Stimulated activated CD4-positive, alpha-beta T cell treated with anti-CD3 and anti-CD28 coated beads, Interleukin-12 subunit alpha, Interleukin-12 subunit beta, amount 100 ng/mL, for 48 hours (primary cell): ENCODE results near the gene NR2F1.
"Not testable (repeated sequence)": the region's sequence is repeated elsewhere in the genome, so short reads cannot be mapped to it uniquely, and the experiment has no call there.

Experiments
- DNase-seq, 3 donors: peaks; one replicate each; pipeline ENCODE4 v3.0.0-alpha.2; 2020; ENCODE audit warnings: low read depth in 2 of 3, low spot score in 1 of 3

NR2F1 gene

DNA sequence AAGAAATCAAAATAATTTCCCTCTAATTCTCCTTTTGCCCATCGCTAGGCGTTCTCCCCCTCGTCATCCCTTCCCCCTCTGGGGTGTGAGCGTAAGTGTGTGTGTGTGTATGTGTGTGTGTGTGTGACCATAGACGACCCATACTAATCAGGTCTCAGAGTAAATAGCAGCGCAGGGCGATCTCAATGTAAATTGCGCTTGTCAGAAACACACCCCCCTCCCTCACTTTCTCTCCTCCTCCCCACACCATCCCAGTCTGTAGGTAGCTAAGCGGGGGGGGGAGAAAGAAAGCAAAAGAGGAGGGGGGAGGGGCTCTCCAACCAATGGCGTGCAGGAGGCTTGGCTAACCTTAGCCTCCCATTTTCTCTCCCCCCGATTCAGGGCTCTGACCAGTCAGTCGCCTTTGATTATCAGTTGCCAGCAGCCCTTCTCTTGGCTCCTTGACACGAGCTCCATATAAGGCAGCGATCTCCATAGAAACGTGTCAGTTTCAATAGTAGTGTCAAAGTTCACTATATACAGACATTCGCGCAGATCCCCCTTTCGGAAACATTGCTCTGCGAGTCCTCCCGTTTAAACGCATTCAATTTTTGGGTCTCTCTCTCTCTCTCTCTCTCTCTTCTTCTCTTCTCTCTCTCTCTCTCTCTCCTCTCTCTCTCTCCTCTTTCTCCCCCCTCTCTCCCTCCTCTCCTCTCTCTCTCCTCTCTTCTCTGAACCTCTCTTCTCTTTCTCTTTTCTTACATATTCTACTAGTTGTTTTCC is at the start of gene NR2F1:
Gene NR2F1 (plus strand): TSS at position 546 of the 762 bp plus-strand sequence. CDS start 1,802 bp downstream, outside the sequence.
- no peak for DNase-seq

DNA sequence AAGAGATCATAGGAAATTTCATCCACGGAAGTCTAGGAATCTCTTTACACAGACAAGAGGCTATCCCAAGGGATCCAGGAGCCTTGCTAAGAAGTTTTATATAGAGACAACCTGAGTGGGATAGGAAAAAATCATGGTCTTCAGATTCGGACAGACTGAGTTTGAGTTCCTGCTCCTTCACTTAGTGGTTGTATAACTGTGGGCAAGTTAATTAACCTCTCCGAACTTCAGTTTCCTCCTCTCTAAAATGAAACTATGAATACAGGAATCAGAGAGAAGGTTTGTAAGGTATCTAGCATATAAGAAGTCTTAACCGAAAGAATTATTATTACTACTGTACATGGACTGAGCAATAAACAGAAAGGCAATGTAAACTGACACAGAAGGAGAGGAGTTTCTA is 37.1 kb upstream of the NR2F1 start:
- no peak for DNase-seq

DNA sequence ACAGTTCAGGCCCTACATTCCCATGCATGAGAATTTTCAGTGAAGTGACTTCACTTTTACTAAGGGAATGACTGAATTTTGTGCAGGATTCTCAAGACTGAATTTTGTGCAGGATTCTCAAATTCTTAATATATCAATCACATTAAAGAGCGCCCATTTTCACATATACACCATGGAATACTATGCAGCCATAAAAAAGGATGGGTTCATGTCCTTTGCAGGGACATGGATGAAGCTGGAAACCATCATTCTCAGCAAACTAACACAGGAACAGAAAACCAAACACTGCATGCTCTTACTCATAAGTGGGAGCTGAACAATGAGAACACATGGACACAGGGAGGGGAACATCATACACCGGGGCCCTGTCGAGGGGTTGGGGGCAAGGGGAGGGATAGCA is 33.4 kb upstream of the NR2F1 start:
- not testable (repeated sequence) for DNase-seq

DNA sequence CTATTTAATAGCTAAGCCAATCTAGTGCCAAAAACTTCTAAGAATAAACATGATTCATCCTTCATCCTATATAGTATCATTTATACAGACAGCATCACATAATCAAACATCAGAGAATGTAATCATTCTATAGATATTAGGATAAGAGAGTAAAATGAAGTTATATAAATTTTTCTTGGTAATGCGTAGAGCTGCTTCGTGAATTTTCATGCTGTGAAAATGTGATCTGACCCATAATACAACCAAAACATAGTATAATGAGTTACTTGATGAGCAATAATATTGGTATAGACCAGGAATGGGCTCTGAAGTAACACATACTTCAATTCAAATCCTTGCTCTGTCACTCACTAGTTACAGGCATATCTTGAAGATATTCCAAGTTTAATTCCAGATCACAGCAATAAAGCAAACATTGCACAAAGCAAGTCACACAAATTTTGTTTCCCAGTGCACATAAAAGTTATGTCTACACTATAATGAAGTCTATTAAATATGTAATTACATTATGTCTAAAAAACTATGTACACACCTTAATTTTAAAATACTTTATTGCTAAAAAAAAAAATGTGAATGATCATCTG is 25.9 kb upstream of the NR2F1 start:
- no peak for DNase-seq

DNA sequence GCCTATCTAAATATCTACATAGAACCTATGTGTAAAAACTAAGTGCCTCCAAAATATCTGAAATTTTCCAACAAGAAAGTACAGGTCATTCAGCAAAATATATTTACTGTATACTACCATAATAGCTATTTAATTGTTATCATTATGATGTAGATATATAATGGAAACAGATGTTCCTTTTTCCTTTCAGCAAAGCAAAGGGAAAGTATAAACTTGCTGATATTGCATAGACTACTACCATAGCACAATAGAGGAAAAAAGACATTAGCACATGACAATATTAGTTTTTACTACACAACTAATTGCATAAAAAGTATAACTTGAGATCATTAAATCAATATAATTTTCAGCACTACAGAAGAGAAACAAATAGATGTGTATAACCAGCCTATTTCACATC is 16.9 kb upstream of the NR2F1 start:
- DNase-seq, result no peak

DNA sequence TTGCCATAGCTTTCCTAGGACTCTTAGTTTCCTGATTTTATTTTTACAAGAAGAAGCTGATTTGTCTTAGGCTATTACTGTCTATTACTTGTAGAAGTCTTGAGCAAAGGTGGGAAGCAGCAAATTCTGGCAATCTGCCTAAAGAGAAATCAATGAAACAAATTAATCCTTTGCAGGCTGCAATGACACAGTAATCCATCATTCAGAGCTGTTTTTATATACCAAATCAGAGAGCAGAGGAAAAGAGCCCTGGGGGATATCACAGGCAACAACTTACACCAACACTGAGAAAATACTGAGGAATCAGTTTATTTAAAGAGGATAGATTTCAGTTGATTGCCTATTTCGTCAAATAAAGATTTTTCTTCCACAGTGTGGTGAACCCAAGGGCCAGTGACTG is 15.6 kb upstream of the NR2F1 start:
- no peak for DNase-seq

DNA sequence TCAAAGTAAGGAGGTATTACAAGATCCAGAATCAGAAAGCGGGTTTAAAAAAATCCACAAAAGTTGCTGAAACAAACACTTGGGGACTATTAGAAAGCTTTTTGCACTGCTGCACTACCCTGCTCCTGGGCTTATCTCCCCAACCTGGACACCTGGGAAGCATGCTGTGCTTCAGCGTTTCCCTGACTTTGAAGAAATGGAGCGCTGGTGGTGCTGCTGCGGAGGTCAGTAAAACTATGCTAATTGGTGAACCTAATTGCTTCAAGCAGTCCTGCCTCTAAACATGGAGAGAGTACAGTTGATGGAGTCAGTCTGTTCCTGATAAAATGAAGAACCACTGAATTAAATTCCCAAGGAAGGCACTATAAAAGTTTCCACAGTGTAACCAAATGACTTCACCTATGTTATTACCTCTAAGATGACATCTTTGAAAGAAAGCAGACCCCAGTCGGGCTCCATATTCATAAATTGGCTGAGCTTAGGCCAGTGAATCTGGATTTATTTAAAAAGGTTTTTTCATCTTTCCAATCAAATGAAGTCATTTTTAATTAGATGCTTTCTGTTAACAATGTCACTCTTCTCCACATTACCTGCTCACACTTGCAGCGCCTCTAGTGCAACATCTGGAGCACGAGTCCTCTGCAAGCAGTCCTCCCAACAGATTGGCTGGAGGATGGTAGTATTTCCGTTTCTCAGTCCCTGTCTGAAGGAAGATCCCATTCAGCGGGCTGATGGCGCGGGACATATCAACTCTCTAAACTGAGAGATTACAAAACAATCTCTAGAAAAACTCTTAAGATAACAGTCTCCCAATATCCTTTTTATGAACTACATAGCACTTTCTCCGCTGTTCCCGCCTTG is 13.5 kb upstream of the NR2F1 start:
- no peak for DNase-seq

DNA sequence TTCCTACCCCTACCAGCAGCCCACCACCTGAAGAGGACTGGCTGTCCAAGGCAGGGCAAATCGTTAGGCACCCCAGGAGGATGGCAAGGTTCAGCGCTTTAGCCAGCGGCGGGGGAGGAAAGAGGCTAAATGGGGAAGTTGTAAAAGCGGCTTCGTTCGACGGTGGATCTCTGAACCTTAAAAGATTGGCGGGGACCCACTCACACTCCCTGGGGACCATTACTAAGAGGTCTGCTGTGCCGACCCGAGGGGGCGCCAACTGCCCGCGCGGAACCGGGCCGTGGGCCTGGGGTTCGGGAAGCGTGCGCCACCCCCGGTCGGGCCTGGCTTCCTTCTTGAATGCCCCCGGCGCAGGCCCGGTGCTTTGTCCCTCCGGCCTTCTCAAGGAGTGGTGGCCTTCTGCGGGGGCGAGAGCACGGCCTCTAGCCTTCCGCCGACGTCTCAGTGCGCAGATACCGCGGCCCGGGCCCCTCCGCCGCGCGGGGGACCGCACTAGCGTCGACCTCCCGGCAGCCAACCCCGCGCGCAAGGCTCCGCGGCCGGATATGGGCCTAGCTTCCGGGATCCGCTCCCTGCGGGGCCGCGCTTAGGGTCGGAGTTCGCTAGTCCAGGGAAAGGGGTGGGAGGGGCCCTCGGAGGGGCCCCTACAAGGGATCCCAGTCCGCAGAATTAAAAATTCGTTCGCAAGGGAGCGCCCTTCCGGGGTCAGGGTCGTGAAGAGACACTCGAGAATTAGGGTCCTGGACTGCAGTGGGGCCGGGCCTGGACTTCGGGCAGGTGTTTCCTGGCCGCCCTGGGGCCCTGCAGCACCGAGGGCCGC is 12.5 kb upstream of the NR2F1 start:
- DNase-seq, result no peak

DNA sequence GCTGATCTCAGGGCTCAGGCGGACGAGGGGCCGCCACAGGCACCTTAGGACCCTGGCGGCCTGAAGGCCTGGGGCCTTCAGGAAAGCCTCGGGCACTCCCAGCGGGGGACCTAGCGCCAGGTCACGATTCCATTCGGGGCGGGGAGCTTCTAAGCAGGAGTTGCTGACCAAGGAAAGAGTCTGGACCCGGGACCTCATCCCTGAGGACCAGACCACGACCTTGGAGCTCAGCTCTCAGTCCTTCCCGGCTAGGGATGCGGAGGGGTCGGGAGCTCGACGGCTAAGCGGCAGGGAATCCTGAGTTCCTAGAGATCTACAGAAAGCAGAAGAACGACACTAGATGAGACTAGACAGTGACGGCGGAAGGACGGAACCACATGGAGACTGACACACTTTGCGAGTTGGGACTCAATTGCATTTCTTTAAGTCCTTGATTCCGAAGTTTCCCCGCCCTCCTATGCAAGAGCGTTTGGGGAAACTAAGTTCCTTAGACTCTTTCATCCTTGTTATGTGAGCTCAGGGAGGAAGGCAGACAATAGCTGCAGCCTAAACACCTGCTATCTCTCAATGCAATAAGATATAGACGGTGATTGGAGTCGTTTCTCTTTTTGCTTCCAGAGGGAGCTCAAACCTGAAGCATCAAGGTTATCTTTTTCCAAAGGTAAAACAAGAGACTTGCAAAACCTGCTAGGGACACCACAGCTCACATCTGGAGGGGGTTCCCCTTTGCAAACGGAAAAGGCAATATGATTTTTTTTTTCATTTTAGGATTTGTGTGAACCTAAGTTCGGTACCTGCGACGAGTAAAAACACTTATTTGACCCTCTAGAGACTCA is 11.7 kb upstream of the NR2F1 start:
- DNase-seq, result no peak

DNA sequence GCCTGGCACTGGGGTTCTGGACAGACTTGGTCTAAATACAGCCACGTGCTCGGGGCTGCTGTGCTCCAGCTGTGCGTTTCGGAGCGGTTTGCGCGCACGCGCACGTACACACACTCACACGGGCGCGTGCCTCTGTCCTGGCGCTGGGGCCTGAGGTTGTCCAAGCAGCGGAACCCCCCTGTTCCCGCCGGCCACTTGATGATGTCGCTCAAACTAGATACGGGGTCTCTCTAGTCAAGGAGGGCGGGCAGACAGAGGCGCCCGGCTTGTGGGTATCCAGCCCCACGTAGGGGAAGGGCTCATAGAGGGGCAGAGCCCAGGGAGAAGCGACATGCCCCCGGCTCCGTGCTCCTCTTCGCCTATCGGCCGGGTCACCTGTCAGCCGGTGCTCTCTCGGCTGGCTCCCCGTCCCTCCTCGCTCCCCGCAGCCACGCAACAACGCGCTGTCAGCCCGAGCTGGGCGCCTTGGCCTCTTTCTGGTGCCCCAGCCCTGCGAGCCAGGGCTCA is 10.9 kb upstream of the NR2F1 start:
- DNase-seq, result no peak

DNA sequence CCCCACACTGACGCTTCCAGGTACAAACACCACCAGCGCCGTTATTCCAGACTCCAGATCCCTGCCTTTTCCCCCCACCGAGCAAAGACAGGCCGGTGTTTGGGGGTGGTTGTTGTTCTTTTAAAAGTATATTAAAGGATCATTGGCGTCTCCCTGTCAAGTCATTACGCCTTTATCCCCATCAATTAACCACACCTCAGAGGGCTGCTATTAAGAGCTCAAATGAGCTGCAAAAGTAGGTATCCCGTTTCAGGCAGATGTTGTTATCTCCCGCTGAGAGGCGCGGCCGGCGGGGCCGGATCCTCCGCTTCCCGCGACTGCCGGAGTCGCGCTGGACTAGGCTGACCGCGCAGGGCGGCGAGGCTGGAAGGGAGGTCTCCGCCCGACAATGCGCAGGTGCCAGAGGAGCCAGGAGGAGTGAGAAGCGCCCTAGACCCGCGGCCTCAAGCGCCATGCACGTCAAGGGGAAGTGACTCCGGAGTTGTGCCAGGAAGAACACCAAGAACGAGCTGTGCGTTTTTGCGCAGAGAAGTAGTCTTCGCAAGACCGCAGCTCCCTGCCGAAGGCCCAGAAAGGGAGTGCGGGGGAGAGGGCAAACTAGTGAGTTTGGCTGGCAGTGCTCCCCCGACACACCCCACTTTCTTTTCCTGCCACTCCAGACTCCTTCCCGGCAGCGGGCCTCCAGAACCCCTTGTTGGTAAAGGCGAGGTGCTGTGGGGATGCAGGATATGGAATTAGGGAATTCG is 10.2 kb upstream of the NR2F1 start:
- DNase-seq, result no peak

DNA sequence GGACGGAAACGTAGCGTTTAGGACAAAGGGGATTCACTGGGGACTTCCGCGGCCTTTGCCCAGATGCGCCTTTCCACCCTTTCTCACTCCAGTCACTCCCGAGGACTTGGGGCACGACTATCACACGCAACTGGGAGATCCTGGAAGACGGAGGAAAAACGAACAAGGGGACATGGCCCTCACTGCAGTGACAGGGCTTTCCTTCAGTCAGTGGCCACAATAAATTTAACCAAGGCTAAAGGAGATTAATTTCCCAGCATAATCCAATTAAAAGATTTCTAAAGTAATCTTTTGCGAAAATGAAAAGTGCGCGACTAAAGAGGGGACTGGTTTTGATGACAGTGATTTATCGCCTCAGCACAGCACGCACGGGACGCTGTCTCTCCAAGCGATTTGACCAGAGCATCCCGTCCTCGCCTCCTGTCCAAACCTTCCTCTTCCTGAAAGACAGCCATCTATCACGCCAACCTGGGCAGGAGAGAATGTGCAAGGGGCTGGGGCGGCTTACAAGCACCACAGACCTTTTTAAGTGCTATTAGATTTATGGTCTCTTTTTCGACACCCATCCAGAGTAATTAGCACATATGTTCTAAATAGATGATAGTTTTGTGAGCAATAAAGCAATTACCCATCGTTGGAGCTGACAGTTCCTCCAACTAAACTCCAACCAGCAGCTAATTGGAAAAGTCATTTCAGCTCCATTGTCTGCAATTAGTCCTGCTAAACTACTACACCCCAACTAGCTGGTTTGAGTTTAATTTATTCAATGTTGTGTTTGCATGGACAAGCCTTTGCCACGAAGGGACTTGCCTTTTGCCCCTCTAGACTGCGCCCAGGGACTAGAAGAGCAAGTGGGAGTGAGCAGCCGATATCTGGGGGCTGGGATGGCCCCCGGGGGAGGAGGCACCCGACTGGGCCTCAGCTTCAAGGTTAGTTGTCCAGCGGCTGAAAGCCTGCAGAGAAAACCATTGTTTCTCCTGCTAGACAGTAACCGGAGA is 9.4 kb upstream of the NR2F1 start:
- no peak for DNase-seq

DNA sequence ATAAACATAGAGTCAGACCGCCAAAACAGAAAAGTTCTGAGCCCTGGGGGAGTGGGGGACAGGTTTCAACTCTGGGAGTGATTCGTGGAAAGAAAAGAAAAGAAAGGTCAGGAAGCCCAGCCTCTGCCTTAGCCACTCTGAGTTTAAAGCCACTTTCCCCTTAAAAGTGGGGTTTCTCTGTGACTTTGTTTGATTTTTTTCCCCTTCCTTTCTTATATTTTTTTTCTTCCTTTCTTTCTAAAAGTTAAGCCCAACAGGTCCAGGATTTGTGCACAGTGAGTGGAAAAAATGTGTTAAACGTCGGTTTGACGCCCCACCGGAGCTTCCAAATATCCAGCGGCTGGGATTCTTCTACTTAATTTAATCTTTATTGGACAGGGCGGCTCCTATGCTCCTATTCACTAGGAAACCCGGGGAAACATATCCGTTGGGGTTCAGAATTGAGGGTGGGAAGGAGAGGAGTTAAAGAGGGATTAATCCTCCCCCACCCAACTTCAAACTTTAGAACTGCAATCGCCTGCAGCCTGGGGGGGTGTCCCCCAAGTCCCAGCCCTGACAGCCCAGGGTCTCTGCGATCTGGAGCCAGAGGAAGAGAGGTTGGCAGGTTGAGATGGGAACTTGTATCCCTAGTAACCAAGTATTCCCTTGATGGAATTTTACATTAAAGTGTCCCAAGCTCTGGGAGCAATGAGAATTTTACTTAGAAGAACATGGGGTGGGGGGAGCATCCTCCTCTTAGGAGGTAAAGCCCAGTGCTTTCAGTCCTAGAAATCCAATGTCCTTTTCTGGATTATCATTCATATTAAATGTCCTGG is 8.3 kb upstream of the NR2F1 start:
- DNase-seq, result no peak

DNA sequence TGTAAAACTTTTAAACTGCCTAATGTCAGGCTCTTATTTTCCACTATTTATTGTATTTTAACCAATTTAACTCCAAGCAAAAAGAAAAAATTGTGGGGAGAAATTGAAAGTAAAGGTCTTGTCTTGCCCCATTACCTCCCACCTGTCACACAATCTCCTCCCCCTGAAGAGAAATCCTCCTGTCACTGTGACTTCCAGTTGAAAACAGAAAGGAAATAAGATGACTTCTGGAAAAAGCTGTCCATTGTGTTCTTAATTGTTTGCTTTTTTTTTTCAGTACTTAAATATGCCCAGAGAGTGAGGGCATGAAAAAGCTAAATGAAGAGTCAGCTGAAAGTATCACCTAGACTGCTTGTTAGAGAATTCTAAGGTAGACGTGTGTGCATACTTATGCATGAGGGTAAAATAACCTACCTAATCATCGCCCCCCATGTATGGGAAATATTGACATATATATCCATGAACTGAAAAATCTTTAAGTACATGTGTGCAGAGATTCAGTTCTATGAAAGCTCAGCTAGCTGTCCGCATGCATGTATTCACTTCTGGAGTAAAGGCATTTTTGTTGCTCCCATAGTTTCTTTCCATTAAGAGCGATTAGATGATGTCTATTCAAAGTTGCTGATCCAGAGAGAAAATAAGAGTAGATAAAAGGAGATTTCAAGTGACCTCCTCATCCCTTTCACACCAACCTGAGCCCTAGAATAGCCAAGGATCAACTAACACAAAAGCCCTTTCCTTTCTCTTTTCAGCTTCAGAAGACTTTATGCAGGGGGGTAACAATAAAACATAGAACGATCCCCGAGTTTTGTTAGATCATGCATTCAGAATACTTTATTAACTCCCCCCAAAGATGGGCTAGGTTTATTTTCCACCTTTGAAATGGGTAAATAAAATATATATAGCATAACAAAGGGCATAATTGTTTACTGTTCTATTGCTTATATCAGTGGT is 7.3 kb upstream of the NR2F1 start:
- no peak for DNase-seq

DNA sequence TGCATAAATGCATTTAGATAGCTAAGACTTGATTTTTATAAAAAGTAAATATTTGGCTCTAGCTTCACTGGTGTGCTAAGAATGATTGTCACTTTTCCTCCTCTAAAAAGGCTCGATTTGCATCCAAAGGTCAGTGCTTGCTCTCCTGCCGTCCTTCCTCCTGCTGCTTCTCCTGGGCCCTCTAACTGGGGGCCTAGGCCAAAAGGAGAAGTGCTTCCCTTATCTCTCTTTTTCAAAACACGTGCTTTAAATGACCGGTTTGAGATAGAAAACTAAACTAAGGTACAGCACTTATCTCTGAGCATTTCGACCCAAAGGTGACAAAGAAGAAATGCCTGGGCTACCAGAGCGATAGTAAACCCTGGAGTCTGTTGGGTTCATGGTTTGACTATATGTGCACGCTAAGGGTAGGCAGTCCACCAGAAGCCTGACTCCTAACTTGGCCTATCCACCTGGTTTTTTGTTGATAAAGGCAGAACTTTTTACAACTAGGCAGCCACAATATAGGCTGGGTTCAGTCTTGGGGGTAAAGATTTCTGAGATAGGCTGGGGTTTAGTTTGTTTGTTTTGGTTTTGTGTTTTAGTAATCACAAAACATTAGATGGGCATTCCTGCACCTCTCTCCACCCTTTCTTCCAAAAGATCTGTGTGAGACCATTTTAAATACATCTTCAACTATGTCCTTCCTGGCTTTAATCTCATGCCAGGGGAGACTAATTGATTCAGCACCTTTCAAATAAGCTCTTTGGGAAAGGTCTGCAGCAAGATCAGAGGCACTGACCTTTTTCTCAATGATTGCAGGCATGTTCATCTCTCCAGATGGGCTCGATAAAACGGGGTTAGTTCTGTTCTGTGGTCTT is 5.8 kb upstream of the NR2F1 start:
- no peak for DNase-seq
